ENCODE data around the gene CHST10. TPM values are rescaled to one million over a fixed set of nuclear protein-coding genes. Genes with fewer than 3 reads are reported as not detected.

Gene CHST10
- total RNA-seq, 2 donors from 2014 or later = 2.1 to 2.8 TPM

GRCh38 chr2:100397118-100397860, 20.2 kb downstream of the CHST10 start:
- H3K27ac Mint-ChIP-seq = no peak overlapping the region
- H3K36me3 Mint-ChIP-seq (ENCODE audit: low read depth) = no peaks in the 10 kb centered on the region
- H3K4me3 Mint-ChIP-seq = no peak overlapping the region
- peaks cover 3% of the 10 kb centered on the region for H3K4me1 Mint-ChIP-seq
- no peak for DNase-seq
- no peaks in the 10 kb centered on the region for H3K27me3 Mint-ChIP-seq
- ATAC-seq = no peak
- H3K9me3 ChIP-seq (ENCODE audit: control insufficient read depth, low read length, poor library complexity, severe bottlenecking) = no peaks in the 10 kb centered on the region

- no peaks in the 10 kb centered on the region for H3K36me3 Mint-ChIP-seq (ENCODE audit: low read depth)
- no peak overlapping the region for H3K27ac Mint-ChIP-seq
- DNase-seq = no peak
- no peak for ATAC-seq
- H3K27me3 Mint-ChIP-seq = no peaks in the 10 kb centered on the region
- no peaks in the 10 kb centered on the region for H3K9me3 ChIP-seq (ENCODE audit: control insufficient read depth, low read length, poor library complexity, severe bottlenecking)
- no peak overlapping the region for H3K4me3 Mint-ChIP-seq
- peaks cover 2% of the 10 kb centered on the region for H3K4me1 Mint-ChIP-seq
Measured at GRCh38 chr2:100396483-100396882, 21.0 kb downstream of the CHST10 start.

DNA sequence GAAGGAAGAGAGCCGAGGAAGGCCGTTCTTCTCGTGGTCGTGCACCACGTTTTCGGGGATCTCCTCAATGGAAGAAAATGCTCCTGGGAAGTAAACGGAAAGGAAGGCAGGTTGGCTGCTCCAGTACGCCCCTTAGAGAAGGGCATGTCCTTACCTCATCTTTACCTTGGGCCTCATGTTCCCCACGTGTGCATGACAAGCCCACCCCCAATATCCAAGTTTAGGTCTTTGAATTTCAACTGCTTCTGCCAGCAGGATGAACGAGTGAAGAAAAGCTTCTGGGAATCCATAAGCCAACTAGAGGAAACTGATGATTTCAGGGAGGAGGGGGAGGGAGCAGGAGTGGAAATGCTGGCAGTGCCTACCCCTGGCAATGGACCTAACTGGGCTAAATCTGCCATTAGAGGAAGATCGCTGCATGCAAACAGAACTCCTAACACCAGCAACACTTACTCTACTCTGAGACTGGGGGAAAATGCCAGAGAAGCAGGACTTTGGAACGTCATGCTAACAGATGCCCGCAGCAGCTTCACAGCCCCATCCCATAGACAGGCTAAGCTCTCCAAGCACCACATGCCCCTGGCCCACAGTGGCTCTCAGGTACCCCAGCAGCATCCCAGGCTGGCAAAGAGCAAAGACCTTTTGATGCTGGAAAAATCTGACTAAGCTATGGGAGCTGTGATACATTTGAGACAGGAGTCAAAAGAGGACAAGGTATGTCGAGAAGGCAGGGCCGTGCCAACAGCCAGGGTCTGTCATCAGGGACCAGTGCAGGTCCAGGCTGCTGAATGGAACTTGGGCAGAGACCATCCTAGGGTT, 21.7 kb downstream of the CHST10 start:
- H3K36me3 Mint-ChIP-seq (ENCODE audit: low read depth) = no peaks in the 10 kb centered on the region
- ATAC-seq (no peak), DNase-seq (no peak)
- H3K9me3 ChIP-seq (ENCODE audit: control insufficient read depth, low read length, poor library complexity, severe bottlenecking) = no peaks in the 10 kb centered on the region
- H3K27me3 Mint-ChIP-seq = no peaks in the 10 kb centered on the region
- no peaks in the 10 kb centered on the region for H3K4me1 Mint-ChIP-seq
- H3K27ac Mint-ChIP-seq = no peak overlapping the region
- no peak overlapping the region for H3K4me3 Mint-ChIP-seq

DNA sequence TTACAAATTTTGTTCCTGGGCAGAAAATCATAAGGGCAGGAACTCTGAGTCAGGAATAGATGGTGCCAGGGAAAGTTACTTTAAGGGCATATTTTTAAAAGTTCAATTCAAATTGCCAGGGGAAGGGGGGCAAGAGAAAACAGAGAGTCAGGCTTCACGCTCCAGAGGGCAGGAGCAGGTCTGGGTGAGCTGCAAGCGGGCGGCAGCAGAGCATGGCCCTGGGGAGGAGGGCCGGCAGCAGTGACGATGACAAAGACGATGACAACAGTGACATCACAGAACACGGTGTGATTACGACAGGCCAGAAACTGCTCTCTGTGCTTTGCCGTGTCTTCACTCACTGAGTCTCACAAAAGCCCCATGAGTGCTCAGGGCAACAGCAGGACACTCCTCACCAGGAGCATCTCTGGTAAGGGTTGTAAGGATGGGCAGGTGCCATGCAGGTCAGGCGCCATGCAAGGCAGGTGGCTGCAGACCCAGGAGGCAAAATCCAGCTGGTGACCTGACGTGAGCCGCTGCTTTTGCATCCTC, 23.3 kb downstream of the CHST10 start:
- Mint-ChIP-seq H3K4me1 (peaks cover 2% of the 10 kb centered on the region), H3K4me3 (no peak overlapping the region), H3K36me3 (ENCODE audit: low read depth) (no peaks in the 10 kb centered on the region), H3K27ac (no peak overlapping the region), H3K27me3 (no peaks in the 10 kb centered on the region)
- no peaks in the 10 kb centered on the region for H3K9me3 ChIP-seq (ENCODE audit: control insufficient read depth, low read length, poor library complexity, severe bottlenecking)
- DNase-seq (no peak), ATAC-seq (peak; percentile 63)

- no peak overlapping the region for H3K4me3 Mint-ChIP-seq
- peaks cover 6% of the 10 kb centered on the region for H3K36me3 Mint-ChIP-seq (ENCODE audit: low read depth)
- DNase-seq = no peak
- no peak overlapping the region for H3K27ac Mint-ChIP-seq
- peaks cover 2% of the 10 kb centered on the region for H3K4me1 Mint-ChIP-seq
- H3K9me3 ChIP-seq (ENCODE audit: control insufficient read depth, low read length, poor library complexity, severe bottlenecking) = no peaks in the 10 kb centered on the region
- ATAC-seq = no peak
- H3K27me3 Mint-ChIP-seq = no peaks in the 10 kb centered on the region
Measured at GRCh38 chr2:100393362-100393761, 24.1 kb downstream of the CHST10 start.

DNA sequence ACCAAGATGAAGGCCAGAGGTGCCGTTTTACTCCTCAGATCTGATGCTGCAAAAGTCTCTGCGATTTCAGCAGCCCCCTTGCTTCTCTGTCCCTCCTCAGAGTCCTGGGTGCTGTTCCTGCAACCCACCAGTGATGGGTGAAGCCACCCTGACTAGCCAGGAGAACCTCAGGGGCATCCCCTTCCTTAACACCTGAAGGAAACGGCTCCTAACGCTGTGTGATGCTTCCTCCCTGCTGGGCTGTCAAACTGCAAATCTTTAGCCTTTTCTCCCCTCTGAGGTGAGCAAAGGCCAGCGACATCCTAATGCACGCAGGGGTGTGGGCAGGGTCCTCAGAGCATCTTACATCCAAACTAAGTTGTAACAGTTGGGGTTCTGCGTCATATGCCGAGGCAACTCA, 24.8 kb downstream of the CHST10 start:
- no peak for DNase-seq
- ATAC-seq = no peak
- peaks cover 2% of the 10 kb centered on the region for H3K27me3 Mint-ChIP-seq
- no peak overlapping the region for H3K4me3 Mint-ChIP-seq
- no peaks in the 10 kb centered on the region for H3K9me3 ChIP-seq (ENCODE audit: control insufficient read depth, low read length, poor library complexity, severe bottlenecking)
- H3K36me3 Mint-ChIP-seq (ENCODE audit: low read depth) = peaks cover 7% of the 10 kb centered on the region
- H3K4me1 Mint-ChIP-seq = peaks cover 2% of the 10 kb centered on the region
- H3K27ac Mint-ChIP-seq = no peak overlapping the region

- ATAC-seq (no peak), DNase-seq (no peak)
- peaks cover 10% of the 10 kb centered on the region for H3K27me3 Mint-ChIP-seq
- peaks cover 2% of the 10 kb centered on the region for H3K4me1 Mint-ChIP-seq
- H3K36me3 Mint-ChIP-seq (ENCODE audit: low read depth) = peaks cover 7% of the 10 kb centered on the region
- H3K4me3 Mint-ChIP-seq = no peak overlapping the region
- no peaks in the 10 kb centered on the region for H3K9me3 ChIP-seq (ENCODE audit: control insufficient read depth, low read length, poor library complexity, severe bottlenecking)
- no peak overlapping the region for H3K27ac Mint-ChIP-seq
Measured at GRCh38 chr2:100391735-100392515, 25.5 kb downstream of the CHST10 start.

GRCh38 chr2:100390001-100390940, 27.2 kb downstream of the CHST10 start:
- peaks cover 20% of the 10 kb centered on the region for H3K27me3 Mint-ChIP-seq
- peaks cover 10% of the 10 kb centered on the region for H3K36me3 Mint-ChIP-seq (ENCODE audit: low read depth)
- H3K4me1 Mint-ChIP-seq = peaks cover 2% of the 10 kb centered on the region
- ATAC-seq = no peak
- H3K27ac Mint-ChIP-seq = no peak overlapping the region
- no peak for DNase-seq
- H3K4me3 Mint-ChIP-seq = no peak overlapping the region
- H3K9me3 ChIP-seq (ENCODE audit: control insufficient read depth, low read length, poor library complexity, severe bottlenecking) = no peaks in the 10 kb centered on the region

GRCh38 chr2:100388703-100389102, 28.8 kb downstream of the CHST10 start:
- H3K27ac Mint-ChIP-seq = no peak overlapping the region
- peaks cover 10% of the 10 kb centered on the region for H3K36me3 Mint-ChIP-seq (ENCODE audit: low read depth)
- ATAC-seq = no peak
- no peaks in the 10 kb centered on the region for H3K9me3 ChIP-seq (ENCODE audit: control insufficient read depth, low read length, poor library complexity, severe bottlenecking)
- no peak for DNase-seq
- no peak overlapping the region for H3K4me3 Mint-ChIP-seq
- H3K27me3 Mint-ChIP-seq = peaks cover 28% of the 10 kb centered on the region
- H3K4me1 Mint-ChIP-seq = peaks cover 2% of the 10 kb centered on the region

GRCh38 chr2:100383954-100384353, 33.5 kb downstream of the CHST10 start:
- no peak for DNase-seq
- peaks cover 33% of the 10 kb centered on the region for H3K27me3 Mint-ChIP-seq
- no peak overlapping the region for H3K4me3 Mint-ChIP-seq
- no peak for ATAC-seq
- no peaks in the 10 kb centered on the region for H3K4me1 Mint-ChIP-seq
- H3K36me3 Mint-ChIP-seq (ENCODE audit: low read depth) = peaks cover 9% of the 10 kb centered on the region
- no peaks in the 10 kb centered on the region for H3K9me3 ChIP-seq (ENCODE audit: control insufficient read depth, low read length, poor library complexity, severe bottlenecking)
- H3K27ac Mint-ChIP-seq = no peak overlapping the region

DNA sequence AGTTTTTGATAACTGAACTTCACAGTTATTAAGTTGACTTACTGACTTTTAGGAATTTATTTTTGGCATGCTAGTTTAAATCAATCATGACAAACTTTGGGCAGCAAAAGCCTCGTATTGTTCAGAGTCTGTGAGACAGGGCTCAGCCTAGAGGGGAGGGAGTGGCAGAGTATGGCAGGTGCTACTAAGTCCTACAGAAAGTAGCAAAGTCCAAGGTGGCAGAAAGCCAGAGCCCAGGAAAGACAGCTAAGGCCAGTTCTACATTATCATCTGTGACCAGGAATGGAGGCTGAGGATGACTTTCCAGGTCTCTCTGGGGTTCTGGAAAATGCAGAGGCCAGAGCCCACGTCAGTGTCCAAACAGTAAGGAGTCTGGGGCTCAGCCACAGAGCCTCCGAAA, 34.2 kb downstream of the CHST10 start:
- H3K4me1 Mint-ChIP-seq = no peaks in the 10 kb centered on the region
- no peak for DNase-seq
- H3K27ac Mint-ChIP-seq = no peak overlapping the region

GRCh38 chr2:100381240-100381639, 36.2 kb downstream of the CHST10 start:
- Mint-ChIP-seq H3K27ac (no peak overlapping the region), H3K36me3 (ENCODE audit: low read depth) (peaks cover under 1% of the 10 kb centered on the region), H3K4me3 (no peak overlapping the region), H3K27me3 (peaks cover 23% of the 10 kb centered on the region), H3K4me1 (no peaks in the 10 kb centered on the region)
- no peaks in the 10 kb centered on the region for H3K9me3 ChIP-seq (ENCODE audit: control insufficient read depth, low read length, poor library complexity, severe bottlenecking)
- peak; percentile 48 to 69 (median 57) for DNase-seq
- peak; percentile 70 for ATAC-seq

More for the DNA sequence above, 34.2 kb downstream of the CHST10 start:
- no peaks in the 10 kb centered on the region for H3K9me3 ChIP-seq (ENCODE audit: control insufficient read depth, low read length, poor library complexity, severe bottlenecking)
- Mint-ChIP-seq H3K27me3 (peaks cover 33% of the 10 kb centered on the region), H3K36me3 (ENCODE audit: low read depth) (peaks cover 3% of the 10 kb centered on the region), H3K4me3 (no peak overlapping the region)
- ATAC-seq = no peak
